NCI-H1694 (cell line): ENCODE measurements around the gene BCL3.
"Not testable (repeated sequence)": the region's sequence is repeated elsewhere in the genome, so short reads cannot be mapped to it uniquely, and the experiment has no call there.

Experiments
- DNase-seq: peaks from one replicate; lab custom pipeline; 2025; lab: John Stamatoyannopoulos, UW

The BCL3 gene

GRCh38 chr19:44720945-44721344, 27.6 kb upstream of the BCL3 start:
- DNase-seq, result no peak

- DNase-seq, result not testable (repeated sequence)
Observed at GRCh38 chr19:44721369-44721768, 27.1 kb upstream of the BCL3 start.

GRCh38 chr19:44722131-44723121, 26.1 kb upstream of the BCL3 start:
- no peak for DNase-seq

GRCh38 chr19:44723299-44723951, 25.1 kb upstream of the BCL3 start:
- no peak for DNase-seq

- peak; percentile 15 for DNase-seq
Observed at GRCh38 chr19:44723952-44724319, 24.6 kb upstream of the BCL3 start.

- DNase-seq, result no peak
Observed at GRCh38 chr19:44725251-44725650, 23.3 kb upstream of the BCL3 start.

GRCh38 chr19:44725684-44726083, 22.8 kb upstream of the BCL3 start:
- no peak for DNase-seq

GRCh38 chr19:44726465-44726864, 22.0 kb upstream of the BCL3 start:
- no peak for DNase-seq

- no peak for DNase-seq
Observed at GRCh38 chr19:44728178-44728577, 20.3 kb upstream of the BCL3 start.

- DNase-seq, result no peak
Observed at GRCh38 chr19:44729516-44730033, 18.9 kb upstream of the BCL3 start.

GRCh38 chr19:44731081-44731480, 17.4 kb upstream of the BCL3 start:
- no peak for DNase-seq

GRCh38 chr19:44731622-44732021, 16.9 kb upstream of the BCL3 start:
- DNase-seq, result no peak

- no peak for DNase-seq
Observed at GRCh38 chr19:44732235-44733014, 16.1 kb upstream of the BCL3 start.

- DNase-seq, result no peak
Observed at GRCh38 chr19:44734357-44734756, 14.2 kb upstream of the BCL3 start.

- no peak for DNase-seq
Observed at GRCh38 chr19:44735011-44735410, 13.5 kb upstream of the BCL3 start.

- no peak for DNase-seq
Observed at GRCh38 chr19:44737238-44738071, 11.1 kb upstream of the BCL3 start.

GRCh38 chr19:44738136-44738535, 10.4 kb upstream of the BCL3 start:
- DNase-seq, result no peak

- no peak for DNase-seq
Observed at GRCh38 chr19:44738603-44739558, 9.6 kb upstream of the BCL3 start.

GRCh38 chr19:44740351-44740824, 8.1 kb upstream of the BCL3 start:
- no peak for DNase-seq

GRCh38 chr19:44741258-44741731, 7.2 kb upstream of the BCL3 start:
- DNase-seq, result no peak
